GM12891 (cell line): ENCODE measurements around the gene ADI1.

Experiments
- POLR2A ChIP-seq: IDR thresholded peaks from 2 replicates; pipeline ENCODE4 v1.6.1; 2011; ENCODE audit warnings: low read depth, low read length, control low read depth
- POLR2AphosphoS5 ChIP-seq: IDR thresholded peaks from 2 replicates; pipeline ENCODE4 v1.6.1; 2011; ENCODE audit warnings: low read depth, low read length, control low read depth

DNA sequence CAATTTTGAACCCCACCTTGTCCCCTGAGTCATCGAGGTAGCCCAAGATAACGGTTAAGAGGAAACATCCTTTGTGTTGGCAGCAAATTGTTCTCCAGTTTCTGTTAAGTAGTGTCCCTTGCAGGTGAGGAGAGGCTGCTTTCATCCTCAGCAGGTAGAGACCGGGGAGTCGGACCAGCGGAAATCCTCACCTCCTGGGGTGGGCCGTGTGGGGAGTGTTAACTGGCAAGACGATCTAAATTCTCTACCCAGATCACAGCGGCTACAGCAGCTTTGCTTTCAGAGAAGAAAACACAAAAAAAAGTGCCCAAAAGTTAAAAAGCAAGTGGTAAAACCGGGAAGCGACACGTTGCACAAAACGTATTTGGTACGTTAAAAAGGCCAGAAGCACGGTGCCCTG lies 63.2 kb downstream of the ADI1 start:
- TF ChIP-seq POLR2A (no peak), POLR2AphosphoS5 (no peak)
